Kidney (tissue), 14 donors: Measurements from ENCODE around the gene TRERF1. TPM values are rescaled to one million over a fixed set of nuclear protein-coding genes. Genes with fewer than 3 reads are reported as not detected.
"Not testable (repeated sequence)": the region's sequence is repeated elsewhere in the genome, so short reads cannot be mapped to it uniquely, and the experiment has no call there.

Experiments used
- DNase-seq, 5 donors: peaks; one replicate each; pipeline ENCODE4 v3.0.0-alpha.2; 2013 to 2020
- FAIRE-seq: peaks from 2 replicates; lab custom pipeline; 2012; peaks lifted over from hg19 to GRCh38; lab: Jason Lieb, UNC
- H3K27ac ChIP-seq, 2 donors: one replicate each; pipeline ENCODE4 v1.7.0; 2013; ENCODE audit warnings: low read depth in 2 of 2, low read length in 2 of 2, inconsistent platforms in 1 of 2
- H3K27me3 ChIP-seq: one replicate; pipeline ENCODE4 v1.7.1; 2013; ENCODE audit warnings: low read length, inconsistent platforms; ENCODE audit not compliant: control insufficient read depth, insufficient read depth
- H3K36me3 ChIP-seq, 3 donors: one replicate each; pipeline versions ENCODE4 v1.7.0 to v1.7.1; 2013; ENCODE audit warnings: low read length in 3 of 3, control low read depth in 1 of 3, inconsistent platforms in 1 of 3; ENCODE audit not compliant: insufficient read depth in 3 of 3, control insufficient read depth in 2 of 3
- H3K4me1 ChIP-seq, 3 donors: one replicate each; pipeline versions ENCODE4 v1.7.0 to v1.7.1; 2013; ENCODE audit warnings: low read length in 3 of 3, inconsistent platforms in 1 of 3, low read depth in 1 of 3; ENCODE audit not compliant: control insufficient read depth in 2 of 3, insufficient read depth in 2 of 3
- H3K4me3 ChIP-seq, 3 donors: one replicate each; pipeline versions ENCODE4 v1.7.0 to v1.8.1; 2013; ENCODE audit warnings: low read length in 3 of 3, control low read depth in 1 of 3, inconsistent platforms in 1 of 3
- H3K9ac ChIP-seq, 3 donors: one replicate each; pipeline versions ENCODE4 v1.7.0 to v1.7.1; 2013; ENCODE audit warnings: low read length in 3 of 3, control low read depth in 1 of 3, inconsistent platforms in 1 of 3
- H3K9me3 ChIP-seq, 3 donors: one replicate each; pipeline versions ENCODE4 v1.7.0 to v1.7.1; 2013; ENCODE audit warnings: low read length in 3 of 3, control low read depth in 1 of 3, inconsistent platforms in 1 of 3; ENCODE audit not compliant: control insufficient read depth in 2 of 3, insufficient read depth in 1 of 3
- intact Hi-C: fragments of 100-400 bp; cut with DNase I; formaldehyde crosslinking; loops from one replicate; pipeline ENCODE4 v1.11.1; 2022
- polyA plus RNA-seq: library from polyadenylated mRNA; stranded (reverse); fragments of 350-450 nt; fragmentation: Illumina TruSeq; extraction: RNeasy Lipid Tissue Mini Kit (QIAGEN cat#74804); gene quantifications from one replicate; pipeline ENCODE4 v1.2.3, GENCODE V29; 2014; ENCODE audit warnings: low read depth, low replicate concordance; ENCODE audit not compliant: insufficient read depth
- total RNA-seq: library from RNA; stranded (reverse); fragmentation: NEBNext Ultra II Directional; extraction: Animal tissue kit (Norgen Biotek cat#: 25700); gene quantifications from one replicate; pipeline ENCODE4 v1.2.1, GENCODE V29; 2021
- TF ChIP-seq, protein P1 (sequence below): IDR thresholded peaks from 3 replicates; pipeline ENCODE4 v1.5.1; 2012; ENCODE audit warnings: mild to moderate bottlenecking, moderate library complexity, borderline replicate concordance; ENCODE audit not compliant: insufficient read depth; ENCODE audit errors: extremely low read depth
- donor health status: control.
- donor health status: control.
- donor health status: control.
- donor health status: control.
- donor health status: control.
- donor health status: DM: yes; HTN: yes; CAD: no.
- donor health status: Normal renal cell carcinoma (clear cell type).

TRERF1 gene
- total and polyA plus RNA-seq, 2 donors from 2014 or later: 1.5 to 8.4 TPM

DNA sequence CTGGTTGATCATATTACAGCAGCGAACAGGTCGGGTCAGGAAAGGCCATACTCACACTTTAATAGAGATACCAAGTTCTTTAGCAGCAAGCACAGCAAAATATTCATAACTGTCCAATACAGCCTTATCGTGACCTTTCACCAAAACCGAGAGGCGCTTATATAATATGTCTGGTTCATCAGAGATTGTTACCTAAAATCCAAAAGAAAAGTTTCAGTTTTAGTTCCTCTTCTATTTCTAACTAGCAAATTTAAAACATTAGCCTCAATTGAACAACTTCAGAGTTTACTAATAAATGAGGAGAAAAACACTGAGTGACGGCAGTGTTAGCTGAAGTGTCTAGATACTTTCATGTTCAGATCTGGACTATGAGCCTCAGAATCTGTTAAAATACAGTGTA is 240.0 kb downstream of the TRERF1 start:
- H3K36me3 ChIP-seq: peaks cover 5 to 53% (median 23%) of the 10 kb centered on the region in 3 donors
- FAIRE-seq (no peak), DNase-seq (no peak)
- no peak overlapping the region for H3K27ac ChIP-seq
- intact Hi-C loops: no loop called here
- peaks cover 0 to 5% (median 3%) of the 10 kb centered on the region in 3 donors for H3K4me1 ChIP-seq
- H3K4me3 ChIP-seq: no peak overlapping the region
- H3K9me3 ChIP-seq: no peaks in the 10 kb centered on the region
- TF ChIP-seq, protein P1, sequence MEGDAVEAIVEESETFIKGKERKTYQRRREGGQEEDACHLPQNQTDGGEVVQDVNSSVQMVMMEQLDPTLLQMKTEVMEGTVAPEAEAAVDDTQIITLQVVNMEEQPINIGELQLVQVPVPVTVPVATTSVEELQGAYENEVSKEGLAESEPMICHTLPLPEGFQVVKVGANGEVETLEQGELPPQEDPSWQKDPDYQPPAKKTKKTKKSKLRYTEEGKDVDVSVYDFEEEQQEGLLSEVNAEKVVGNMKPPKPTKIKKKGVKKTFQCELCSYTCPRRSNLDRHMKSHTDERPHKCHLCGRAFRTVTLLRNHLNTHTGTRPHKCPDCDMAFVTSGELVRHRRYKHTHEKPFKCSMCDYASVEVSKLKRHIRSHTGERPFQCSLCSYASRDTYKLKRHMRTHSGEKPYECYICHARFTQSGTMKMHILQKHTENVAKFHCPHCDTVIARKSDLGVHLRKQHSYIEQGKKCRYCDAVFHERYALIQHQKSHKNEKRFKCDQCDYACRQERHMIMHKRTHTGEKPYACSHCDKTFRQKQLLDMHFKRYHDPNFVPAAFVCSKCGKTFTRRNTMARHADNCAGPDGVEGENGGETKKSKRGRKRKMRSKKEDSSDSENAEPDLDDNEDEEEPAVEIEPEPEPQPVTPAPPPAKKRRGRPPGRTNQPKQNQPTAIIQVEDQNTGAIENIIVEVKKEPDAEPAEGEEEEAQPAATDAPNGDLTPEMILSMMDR: no peak
- no peaks in the 10 kb centered on the region for H3K27me3 ChIP-seq
- no peak overlapping the region for H3K9ac ChIP-seq

DNA sequence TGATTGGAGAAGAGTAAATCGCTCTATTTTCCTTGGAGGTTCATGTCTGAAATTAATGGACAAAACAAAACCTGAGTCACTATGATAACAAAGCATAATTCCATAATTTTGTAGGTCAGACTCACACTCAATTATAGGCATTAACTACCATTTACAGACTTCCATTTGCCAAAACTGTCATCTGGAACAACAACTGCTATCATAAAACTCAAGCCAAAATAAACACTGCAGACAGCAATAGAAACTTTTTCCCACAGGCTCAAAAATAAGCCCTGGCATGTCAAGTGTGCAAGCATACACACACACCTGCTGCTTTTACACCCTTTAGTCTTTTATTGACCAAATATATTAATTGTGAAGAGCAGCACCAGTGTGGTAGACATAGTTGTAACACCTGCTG is 241.2 kb downstream of the TRERF1 start:
- FAIRE-seq: no peak

DNA sequence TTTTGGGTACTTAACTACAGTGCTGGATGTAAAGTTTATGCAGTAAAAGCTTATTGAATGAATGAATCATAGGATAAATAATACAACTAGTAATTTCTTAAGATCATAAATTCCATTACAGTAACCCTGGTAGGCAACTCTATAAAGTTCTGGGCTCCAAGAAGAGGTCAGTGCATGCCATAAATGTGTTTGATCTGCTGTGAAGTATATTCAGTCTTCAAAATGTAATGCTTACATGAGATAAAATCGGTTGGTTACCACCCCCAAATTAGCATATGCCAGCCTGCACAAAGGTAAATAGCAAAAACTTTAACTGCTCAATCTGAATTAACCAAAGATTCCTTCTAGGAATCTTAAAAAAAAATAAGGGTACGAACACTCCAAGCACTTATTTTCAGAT is 244.2 kb downstream of the TRERF1 start:
- H3K9ac ChIP-seq, H3K4me1 ChIP-seq, H3K4me3 ChIP-seq, intact Hi-C loops, FAIRE-seq, H3K27ac ChIP-seq, H3K9me3 ChIP-seq, DNase-seq, H3K27me3 ChIP-seq: not testable (repeated sequence)
- peaks cover 7 to 42% (median 20%) of the 10 kb centered on the region in 3 donors for H3K36me3 ChIP-seq

More for the DNA sequence above, 241.2 kb downstream of the TRERF1 start:
- Histone ChIP-seq H3K4me1 (peaks cover 0 to 2% (median 0%) of the 10 kb centered on the region in 3 donors), H3K4me3 (no peak overlapping the region), H3K9me3 (no peaks in the 10 kb centered on the region), H3K36me3 (peaks cover 7 to 53% (median 25%) of the 10 kb centered on the region in 3 donors), H3K27me3 (no peaks in the 10 kb centered on the region), H3K9ac (no peak overlapping the region), H3K27ac (no peak overlapping the region)
- intact Hi-C loops: no loop called here
- no peak for DNase-seq
- TF ChIP-seq, protein P1: no peak

DNA sequence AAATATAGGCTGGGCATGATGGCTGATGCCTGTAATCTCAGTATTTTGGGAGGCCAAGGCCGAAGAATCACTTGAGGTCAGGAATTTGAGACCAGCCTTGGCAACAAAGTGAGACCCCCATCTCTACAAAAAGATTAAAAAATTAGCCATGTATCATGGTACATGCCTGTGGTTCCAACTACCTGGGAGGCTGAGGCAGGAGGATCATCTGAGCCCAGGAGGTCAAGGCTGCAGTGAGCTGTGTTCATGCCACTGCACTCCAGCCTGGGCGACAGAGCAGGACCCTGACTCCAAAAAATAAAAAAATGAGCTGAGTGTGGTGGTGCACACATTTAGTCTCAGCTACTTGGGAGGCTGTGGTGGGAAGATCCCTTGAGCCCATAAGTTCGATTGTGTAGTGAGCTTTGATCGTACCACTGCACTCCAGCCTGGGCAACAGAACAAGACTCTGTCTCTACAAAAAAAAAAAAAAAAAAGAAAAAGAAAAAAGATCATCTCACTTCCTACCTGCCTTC is 246.9 kb downstream of the TRERF1 start:
- no peak overlapping the region for H3K4me3 ChIP-seq
- H3K27me3 ChIP-seq: no peaks in the 10 kb centered on the region
- TF ChIP-seq, protein P1: no peak
- no peak overlapping the region for H3K9ac ChIP-seq
- no peaks in the 10 kb centered on the region for H3K9me3 ChIP-seq
- H3K27ac ChIP-seq: no peak overlapping the region
- FAIRE-seq (no peak), DNase-seq (no peak)
- peaks cover 0 to 4% (median 0%) of the 10 kb centered on the region in 3 donors for H3K4me1 ChIP-seq
- peaks cover 3 to 22% (median 10%) of the 10 kb centered on the region in 3 donors for H3K36me3 ChIP-seq
- intact Hi-C loops: no loop called here
